ENCODE results near the gene AKIRIN1.
A peak's percentile ranks its signal among the peaks of the same experiment; 100 is the strongest.

AKIRIN1 gene

DNA sequence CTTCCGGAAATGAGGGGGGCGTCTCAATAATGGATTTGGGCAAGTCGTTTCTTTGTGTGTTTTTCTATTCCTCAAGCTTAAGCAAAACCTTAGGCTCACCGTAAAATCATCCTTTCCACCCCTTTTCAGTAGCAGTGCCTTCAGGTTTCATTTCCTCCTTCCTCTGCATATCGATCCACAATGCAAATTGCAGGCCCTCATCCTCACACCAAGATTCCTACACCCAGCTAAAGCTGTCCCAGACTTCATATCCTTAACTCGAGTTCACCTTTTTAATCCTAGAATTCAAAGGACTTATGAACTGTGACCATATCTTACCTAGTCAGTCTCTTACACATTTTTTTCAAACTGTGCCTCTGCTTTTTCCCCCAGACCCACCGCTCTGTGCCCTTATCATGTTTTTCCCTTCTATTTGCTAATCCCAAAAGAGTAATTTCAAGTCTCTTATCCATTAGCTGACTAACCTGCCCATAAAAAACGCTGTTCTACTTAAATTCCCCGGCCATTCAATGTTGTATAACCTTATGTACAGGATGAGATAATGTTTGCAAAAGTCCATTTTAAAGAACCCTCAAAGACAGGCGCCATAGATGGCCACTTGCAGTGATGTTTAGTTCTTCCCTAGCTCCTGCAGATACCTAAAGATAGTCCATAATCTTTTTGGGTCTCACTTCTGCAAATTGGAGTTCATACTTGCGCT lies 1.5 kb downstream of the AKIRIN1 start:
- Histone ChIP-seq H3K4me3 (ENCODE audit: low read depth, low read length) (peak overlapping the region; percentile 96), H3K27ac (no peak overlapping the region), H3K9me3 (ENCODE audit: severe bottlenecking) (no peaks in the 10 kb centered on the region), H3K27me3 (ENCODE audit: insufficient read depth, low read depth, severe bottlenecking) (no peaks in the 10 kb centered on the region), H3K36me3 (peaks cover 32% of the 10 kb centered on the region)
- TF ChIP-seq, protein P1, sequence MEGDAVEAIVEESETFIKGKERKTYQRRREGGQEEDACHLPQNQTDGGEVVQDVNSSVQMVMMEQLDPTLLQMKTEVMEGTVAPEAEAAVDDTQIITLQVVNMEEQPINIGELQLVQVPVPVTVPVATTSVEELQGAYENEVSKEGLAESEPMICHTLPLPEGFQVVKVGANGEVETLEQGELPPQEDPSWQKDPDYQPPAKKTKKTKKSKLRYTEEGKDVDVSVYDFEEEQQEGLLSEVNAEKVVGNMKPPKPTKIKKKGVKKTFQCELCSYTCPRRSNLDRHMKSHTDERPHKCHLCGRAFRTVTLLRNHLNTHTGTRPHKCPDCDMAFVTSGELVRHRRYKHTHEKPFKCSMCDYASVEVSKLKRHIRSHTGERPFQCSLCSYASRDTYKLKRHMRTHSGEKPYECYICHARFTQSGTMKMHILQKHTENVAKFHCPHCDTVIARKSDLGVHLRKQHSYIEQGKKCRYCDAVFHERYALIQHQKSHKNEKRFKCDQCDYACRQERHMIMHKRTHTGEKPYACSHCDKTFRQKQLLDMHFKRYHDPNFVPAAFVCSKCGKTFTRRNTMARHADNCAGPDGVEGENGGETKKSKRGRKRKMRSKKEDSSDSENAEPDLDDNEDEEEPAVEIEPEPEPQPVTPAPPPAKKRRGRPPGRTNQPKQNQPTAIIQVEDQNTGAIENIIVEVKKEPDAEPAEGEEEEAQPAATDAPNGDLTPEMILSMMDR (IDR thresholded peaks at IDR 0.05; ENCODE audit: low read depth, low read length) = no peak
- no peak for DNase-seq

DNA sequence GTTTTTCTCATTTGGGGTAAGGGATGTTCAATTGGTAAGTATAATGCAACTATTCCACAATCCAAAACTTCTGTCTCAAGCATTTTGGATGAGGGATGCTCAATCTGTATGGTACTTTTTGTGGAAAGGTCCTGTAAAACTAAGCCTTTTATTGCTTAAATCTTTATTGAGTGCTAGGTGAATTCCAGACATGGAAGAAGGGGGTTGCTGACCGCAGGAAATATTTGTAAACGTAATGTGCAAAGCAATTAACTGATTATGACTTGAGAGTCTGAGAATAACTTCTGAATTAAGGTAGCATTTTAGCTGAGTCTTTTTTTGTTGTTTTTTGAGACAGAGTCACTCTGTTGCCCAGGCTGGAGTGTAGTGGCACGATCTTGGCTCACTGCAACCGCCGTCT lies 3.1 kb downstream of the AKIRIN1 start:
- no peak for DNase-seq
- H3K27ac ChIP-seq = no peak overlapping the region
- H3K27me3 ChIP-seq (ENCODE audit: insufficient read depth, low read depth, severe bottlenecking) = no peaks in the 10 kb centered on the region
- TF ChIP-seq, protein P1 (IDR thresholded peaks at IDR 0.05; ENCODE audit: low read depth, low read length) = no peak
- H3K9me3 ChIP-seq (ENCODE audit: severe bottlenecking) = no peaks in the 10 kb centered on the region
- H3K4me3 ChIP-seq (ENCODE audit: low read depth, low read length) = no peak overlapping the region
- H3K36me3 ChIP-seq = peaks cover 48% of the 10 kb centered on the region

DNA sequence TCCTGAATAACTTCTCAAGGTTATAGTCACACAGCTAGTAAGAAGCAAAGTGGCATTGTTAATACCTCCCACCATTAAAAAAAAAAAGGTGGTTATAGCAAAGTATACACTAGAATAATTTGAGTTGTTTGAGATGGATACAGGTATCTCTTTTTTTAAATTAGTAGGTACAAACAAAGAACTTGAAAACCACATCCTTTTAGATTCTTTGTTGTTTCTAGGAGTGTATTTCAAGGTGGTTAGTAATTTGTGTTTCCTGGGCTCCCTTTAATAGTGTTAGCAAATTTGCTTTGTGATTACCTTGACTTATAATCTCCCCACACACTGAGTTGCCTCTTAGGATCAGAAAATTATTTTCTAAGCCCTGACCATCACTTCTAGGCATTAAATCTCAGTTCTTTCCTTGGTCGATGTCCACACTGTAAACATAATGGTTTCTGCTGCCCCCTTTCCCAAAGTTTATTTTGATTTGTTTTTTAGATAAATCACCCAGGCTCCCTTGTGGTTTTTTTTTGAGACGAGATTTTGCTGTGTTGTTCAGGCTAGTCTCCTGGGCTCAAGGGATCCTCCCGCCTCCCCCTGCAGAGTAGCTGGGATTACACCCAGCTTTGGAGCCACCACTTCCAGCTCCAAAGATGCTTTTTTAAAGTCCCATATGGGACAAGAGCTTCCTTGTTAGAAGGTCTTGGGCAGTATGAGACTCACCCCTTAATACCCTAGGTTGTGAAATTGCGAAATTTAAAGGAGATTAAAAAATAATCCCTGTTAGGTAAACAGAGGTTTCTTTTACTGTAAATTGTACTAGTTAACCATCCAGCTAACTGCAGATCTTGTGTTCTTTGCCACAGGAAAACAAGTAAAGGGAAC lies 6.2 kb downstream of the AKIRIN1 start:
- DNase-seq = peak; percentile 47
- Histone ChIP-seq H3K4me3 (ENCODE audit: low read depth, low read length) (no peak overlapping the region), H3K27ac (no peak overlapping the region), H3K9me3 (ENCODE audit: severe bottlenecking) (no peaks in the 10 kb centered on the region), H3K27me3 (ENCODE audit: insufficient read depth, low read depth, severe bottlenecking) (no peaks in the 10 kb centered on the region), H3K36me3 (peaks cover 77% of the 10 kb centered on the region)
- TF ChIP-seq, protein P1 (IDR thresholded peaks at IDR 0.05; ENCODE audit: low read depth, low read length) = no peak

DNA sequence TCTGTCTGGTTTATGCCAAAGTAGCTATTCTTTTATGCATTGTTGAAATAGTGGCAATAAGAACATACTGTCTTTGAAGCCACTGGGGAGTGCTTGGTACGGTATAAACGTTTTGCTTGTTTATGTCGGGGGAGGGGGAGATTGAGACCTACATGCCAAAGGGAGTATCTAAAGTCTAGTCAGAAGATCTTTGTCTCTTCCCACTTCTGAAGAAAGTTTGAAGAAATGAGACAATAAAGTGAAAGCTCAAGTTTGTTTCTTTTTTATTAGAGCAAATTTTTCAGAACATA lies 6.8 kb downstream of the AKIRIN1 start:
- no peaks in the 10 kb centered on the region for H3K9me3 ChIP-seq (ENCODE audit: severe bottlenecking)
- TF ChIP-seq, protein P1 (IDR thresholded peaks at IDR 0.05; ENCODE audit: low read depth, low read length) = no peak
- H3K27ac ChIP-seq = no peak overlapping the region
- peaks cover 80% of the 10 kb centered on the region for H3K36me3 ChIP-seq
- no peak overlapping the region for H3K4me3 ChIP-seq (ENCODE audit: low read depth, low read length)
- no peak for DNase-seq
- no peaks in the 10 kb centered on the region for H3K27me3 ChIP-seq (ENCODE audit: insufficient read depth, low read depth, severe bottlenecking)

DNA sequence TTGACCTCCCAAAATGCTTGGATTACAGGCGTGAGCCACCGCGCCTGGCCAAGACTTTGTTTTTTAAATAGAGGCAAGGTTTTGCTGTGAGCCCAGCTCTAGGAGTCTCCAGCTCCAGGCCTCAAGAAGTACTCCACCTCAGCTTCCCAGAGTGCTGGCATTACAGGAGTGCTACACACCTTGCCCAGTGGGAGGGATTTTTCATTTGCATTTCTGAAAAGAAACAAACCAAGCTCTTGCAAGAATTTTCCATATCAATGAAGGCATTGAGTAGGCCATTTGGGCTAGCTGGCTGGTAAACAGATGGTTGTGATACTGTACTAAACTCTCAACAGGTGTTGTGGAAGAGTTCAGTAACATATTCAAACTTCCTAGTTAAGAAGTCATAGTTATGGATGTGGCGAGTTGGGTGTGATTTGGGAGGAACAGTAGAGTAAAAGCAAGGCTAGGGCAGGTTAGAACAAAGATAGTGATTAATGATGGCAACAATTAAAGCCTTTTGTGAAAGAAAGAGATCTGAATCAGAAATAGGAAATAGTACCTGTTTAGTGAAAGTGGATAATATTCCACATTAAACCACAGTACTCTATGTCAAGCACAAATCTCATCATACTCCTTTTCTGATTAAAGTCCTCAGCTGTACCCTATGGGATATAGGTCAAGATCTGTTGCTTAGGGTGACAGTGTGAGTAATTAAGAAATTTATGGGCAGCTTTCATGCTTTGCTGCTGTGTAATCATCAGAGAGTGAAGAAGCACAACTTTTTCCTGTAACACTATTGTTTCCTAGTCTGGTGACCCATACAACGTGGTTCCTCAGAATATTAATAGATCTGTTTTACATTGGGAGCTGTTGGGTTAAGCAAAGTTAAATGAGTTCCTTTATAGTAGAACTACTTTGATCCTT lies 10.7 kb downstream of the AKIRIN1 start:
- Histone ChIP-seq H3K36me3 (peaks cover 86% of the 10 kb centered on the region), H3K4me3 (ENCODE audit: low read depth, low read length) (no peak overlapping the region), H3K27me3 (ENCODE audit: insufficient read depth, low read depth, severe bottlenecking) (no peaks in the 10 kb centered on the region), H3K27ac (no peak overlapping the region), H3K9me3 (ENCODE audit: severe bottlenecking) (no peaks in the 10 kb centered on the region)
- TF ChIP-seq, protein P1 (IDR thresholded peaks at IDR 0.05; ENCODE audit: low read depth, low read length) = no peak
- no peak for DNase-seq
